ENCODE results near the gene CENPL. TPM values are rescaled to one million over a fixed set of nuclear protein-coding genes. Genes with fewer than 3 reads are reported as not detected.

Gene CENPL
- total and polyA plus RNA-seq, 9 of the 15 experiments (the other 6 are each of a cell fraction or from before 2014, with no cell fraction given), result 33.0 to 52.7 (median 39.7) TPM

- TF ChIP-seq SMAD3 (CRISPR knock-in tag; conservative IDR thresholded peaks at IDR 0.05), result peak; percentile 35; the same call in 1 of the 2 replicates
- TF ChIP-seq MTA2 (IDR thresholded peaks at IDR 0.05; ENCODE audit: low read depth), result no peak
- no peak for TF ChIP-seq CSDE1 (IDR thresholded peaks at IDR 0.05)
- no peak for TF ChIP-seq TAF1 (IDR thresholded peaks at IDR 0.05; ENCODE audit: control insufficient read depth, extremely low read depth, insufficient read depth, low read length, severe bottlenecking)
- no peak for TF ChIP-seq MED1 (CRISPR knock-in tag; IDR thresholded peaks at IDR 0.05; ENCODE audit: borderline replicate concordance)
- TF ChIP-seq DLX4 (CRISPR knock-in tag; IDR thresholded peaks at IDR 0.05), result peak; percentile 75; the same call in 1 of the 2 replicates
- TF ChIP-seq PPARD (CRISPR knock-in tag; IDR thresholded peaks at IDR 0.05), result no peak
- TF ChIP-seq ATF4 (CRISPR knock-in tag; IDR thresholded peaks at IDR 0.05), result no peak
- no peak for TF ChIP-seq NBN (IDR thresholded peaks at IDR 0.05; ENCODE audit: low read depth)
Measured at GRCh38 chr1:173863224-173864161, 38.8 kb upstream of the CENPL start (continued).
